OCI-LY1 (cell line): ENCODE data around the gene MAN1A1.

Experiments
- CTCF ChIP-seq: fragments of 200-600 bp; sonication (generic), shearing (Covaris generic); IDR thresholded peaks from 2 replicates; pipeline ENCODE4 v1.5.1; 2017; ENCODE audit warnings: mild to moderate bottlenecking, antibody characterized with exemption, low read length, moderate library complexity, mixed read lengths
- EZH2 ChIP-seq: fragments of 200-600 bp; sonication (generic), shearing (Covaris generic); IDR thresholded peaks from 2 replicates; pipeline ENCODE4 v1.8.0; 2017; ENCODE audit warnings: borderline replicate concordance, mixed run types, mild to moderate bottlenecking, antibody characterized with exemption, low read length, moderate library complexity, mixed read lengths

DNA sequence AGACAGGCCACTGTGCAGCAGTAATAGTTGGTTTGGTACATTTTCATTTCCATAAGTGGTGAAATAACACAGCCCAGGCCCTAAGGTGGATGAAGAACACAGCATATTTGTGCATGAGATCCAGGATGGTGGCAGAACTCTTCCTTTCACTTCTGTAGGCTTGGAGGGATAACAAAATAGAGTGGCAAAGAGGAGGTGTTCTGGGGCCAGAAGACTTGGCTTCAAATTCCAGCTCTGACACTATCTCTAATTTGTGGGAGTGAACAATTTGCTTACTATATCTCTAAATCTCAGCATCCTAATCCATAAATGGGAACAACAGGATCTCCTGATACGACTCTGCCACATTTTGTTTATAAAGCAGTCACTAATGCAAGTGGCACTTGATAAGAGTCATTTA lies 159.4 kb downstream of the MAN1A1 start:
- TF ChIP-seq CTCF (no peak), EZH2 (no peak)
